Psoas muscle (tissue), 8 donors: ENCODE results near the gene CD300A. TPM values are rescaled to one million over a fixed set of nuclear protein-coding genes. Genes with fewer than 3 reads are reported as not detected.
A peak's percentile ranks its signal among the peaks of the same experiment; 100 is the strongest.

Experiments used
- ATAC-seq, 4 donors: fragments of 200-7000 bp; cut with Tn5 transposase; one replicate each; pipeline ENCODE4 v1.9.1; 2020; ENCODE audit warnings: moderate library complexity in 3 of 4, mild to moderate bottlenecking in 2 of 4
- DNase-seq, 2 donors: peaks; one replicate each; pipeline ENCODE4 v3.0.0-alpha.2; 2020
- H3K27ac ChIP-seq: fragments of 200-600 bp; one replicate; pipeline ENCODE4 v1.8.0; 2022
- H3K27me3 ChIP-seq, 3 donors: fragments of 200-600 bp in 1 of 3; one replicate each; pipeline versions ENCODE4 v1.6.1 to v1.8.0; 2013 to 2022; ENCODE audit warnings: low read length in 2 of 3, mild to moderate bottlenecking in 2 of 3, moderate library complexity in 1 of 3; ENCODE audit not compliant: insufficient read depth in 3 of 3
- H3K36me3 ChIP-seq, 2 donors: fragments of 200-600 bp in 1 of 2; one replicate each; pipeline versions ENCODE4 v1.6.1 to v1.8.0; 2013 to 2022; ENCODE audit warnings: low read depth in 1 of 2, mild to moderate bottlenecking in 1 of 2, moderate library complexity in 1 of 2; ENCODE audit not compliant: insufficient read depth in 1 of 2
- H3K4me1 ChIP-seq: fragments of 200-600 bp; one replicate; pipeline ENCODE4 v1.8.0; 2022
- H3K4me3 ChIP-seq: fragments of 200-600 bp; one replicate; pipeline ENCODE4 v1.8.0; 2022; ENCODE audit warnings: mild to moderate bottlenecking
- H3K9me3 ChIP-seq: fragments of 200-600 bp; one replicate; pipeline ENCODE4 v1.8.0; 2022
- WGBS, 3 donors: extraction: QIAGEN DNeasy Blood & Tissue Kit; methylation state at CpG; one replicate each; pipeline versions ENCODE4 v1.1.6 to v1.1.7; 2013; 5-methylcytosine and 5-hydroxymethylcytosine counted together
- intact Hi-C, 2 donors: fragments of 100-400 bp; cut with DNase I; formaldehyde crosslinking; loops; one replicate each; pipeline versions ENCODE4 v1.11.0 to v1.14.2; 2022
- polyA plus RNA-seq, 3 donors: library from polyadenylated mRNA; stranded (reverse); fragments of 200-250 nt; gene quantifications; one replicate each; pipeline ENCODE4 v1.2.3, GENCODE V29; 2013
- total RNA-seq, 4 donors: library from RNA; stranded (reverse); fragmentation: NEBNext Ultra II Directional in 2 of 4; extraction: Animal tissue kit (Norgen Biotek cat#: 25700) in 2 of 4; gene quantifications; one replicate each; pipeline versions ENCODE4 v1.2.1 to v1.2.4, GENCODE V29; 2021 to 2023
- TF ChIP-seq, protein P1 (sequence below): fragments of 200-600 bp; IDR thresholded peaks from one replicate; pipeline ENCODE4 v1.8.0; 2022; ENCODE audit warnings: antibody characterized with exemption
- donor health status: healthy with polysubstance abuse.
- donor health status: DM: no; HTN: no; CAD: no; lungs with moderate emphysema.
- donor health status: Bipolar disorder and iron deficiency.
- donor health status: healthy.
- donor health status: DM: yes; HTN: yes; CAD: no.
- donor health status: DM: no; HTN: no; CAD: no.
- donor health status: DM: no; HTN: no; CAD: no.
- donor health status: DM: yes; HTN: yes; CAD: no.

Gene CD300A
- total and polyA plus RNA-seq, 7 donors, result 0.29 to 2.4 (median 0.69) TPM

DNA sequence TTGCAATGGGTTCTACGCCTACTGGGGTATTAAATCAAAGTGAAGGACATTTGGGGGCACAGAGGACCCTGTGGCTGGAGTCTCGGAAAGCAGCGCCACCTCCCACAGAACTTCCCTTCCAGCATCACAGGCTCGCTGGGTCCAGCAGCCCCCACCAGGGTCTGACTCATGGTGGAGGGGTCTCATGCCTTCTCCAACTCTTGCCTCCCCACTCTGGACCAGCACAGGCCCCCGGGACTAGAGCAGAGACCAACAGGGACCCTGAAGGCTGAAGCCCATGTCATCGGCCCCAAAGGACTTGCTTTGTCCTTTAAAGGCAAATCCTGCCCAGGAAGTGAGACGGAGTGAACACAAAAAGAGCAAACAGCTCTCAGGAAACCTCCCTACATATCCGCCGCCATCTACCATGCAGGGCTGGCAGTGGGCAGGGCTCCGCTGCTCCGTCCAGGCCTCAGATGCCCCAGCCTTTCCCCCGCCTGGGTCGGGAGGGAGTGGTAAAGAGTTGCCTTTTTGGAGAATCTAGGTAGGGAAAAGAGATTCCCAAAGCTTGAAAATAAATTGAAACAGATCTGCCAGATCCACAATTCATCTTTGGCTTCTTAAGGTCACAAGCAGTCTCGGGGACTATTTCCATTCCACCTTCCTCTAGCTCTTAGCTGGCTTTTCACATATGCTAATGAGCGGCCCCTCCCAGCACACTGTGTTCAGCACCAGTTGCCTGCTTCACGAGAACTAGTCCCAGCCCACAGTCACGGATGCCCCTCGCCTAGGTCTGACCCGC is 36.6 kb upstream of the CD300A start:
- WGBS, 3 donors, result 36 to 50% (median 38%) methylated on average over 19 of the region's 19 CpGs
- Histone ChIP-seq H3K4me1 (peaks cover 44% of the 10 kb centered on the region), H3K27ac (peak overlapping the region; percentile 98), H3K4me3 (peak overlapping the region; percentile 90), H3K27me3 (peaks cover 0 to 2% (median 0%) of the 10 kb centered on the region in 3 donors), H3K36me3 (no peaks in the 10 kb centered on the region), H3K9me3 (no peaks in the 10 kb centered on the region)
- intact Hi-C loops, result loop anchor here (2.0 to 5.0 kb wide), 3 partner anchors 37 to 217 kb away; partner anchors contain the start of gene TTYH2 (in 1 of the 2)
- ATAC-seq (peak; percentile 29 to 63 (median 46)), DNase-seq (peak in 1 of 2 donors; percentile 83)
- TF ChIP-seq, protein P1, sequence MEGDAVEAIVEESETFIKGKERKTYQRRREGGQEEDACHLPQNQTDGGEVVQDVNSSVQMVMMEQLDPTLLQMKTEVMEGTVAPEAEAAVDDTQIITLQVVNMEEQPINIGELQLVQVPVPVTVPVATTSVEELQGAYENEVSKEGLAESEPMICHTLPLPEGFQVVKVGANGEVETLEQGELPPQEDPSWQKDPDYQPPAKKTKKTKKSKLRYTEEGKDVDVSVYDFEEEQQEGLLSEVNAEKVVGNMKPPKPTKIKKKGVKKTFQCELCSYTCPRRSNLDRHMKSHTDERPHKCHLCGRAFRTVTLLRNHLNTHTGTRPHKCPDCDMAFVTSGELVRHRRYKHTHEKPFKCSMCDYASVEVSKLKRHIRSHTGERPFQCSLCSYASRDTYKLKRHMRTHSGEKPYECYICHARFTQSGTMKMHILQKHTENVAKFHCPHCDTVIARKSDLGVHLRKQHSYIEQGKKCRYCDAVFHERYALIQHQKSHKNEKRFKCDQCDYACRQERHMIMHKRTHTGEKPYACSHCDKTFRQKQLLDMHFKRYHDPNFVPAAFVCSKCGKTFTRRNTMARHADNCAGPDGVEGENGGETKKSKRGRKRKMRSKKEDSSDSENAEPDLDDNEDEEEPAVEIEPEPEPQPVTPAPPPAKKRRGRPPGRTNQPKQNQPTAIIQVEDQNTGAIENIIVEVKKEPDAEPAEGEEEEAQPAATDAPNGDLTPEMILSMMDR, result no peak

DNA sequence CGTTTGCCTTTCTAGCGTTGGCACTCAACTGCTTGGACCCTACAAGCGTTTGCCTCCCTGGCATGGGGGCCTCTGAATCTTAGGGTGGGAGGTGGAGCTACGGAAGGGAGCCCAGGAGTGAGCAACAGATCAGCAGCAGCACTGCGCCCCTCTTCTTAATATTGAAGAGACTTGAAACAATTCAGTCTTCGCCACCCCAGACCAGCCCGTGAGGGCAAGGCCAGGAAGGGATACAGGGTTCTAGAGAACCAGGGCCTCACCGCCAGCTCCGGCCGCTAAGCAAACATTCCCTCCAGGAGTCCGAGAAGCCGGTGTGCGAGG is 36.1 kb upstream of the CD300A start:
- Histone ChIP-seq H3K4me1 (peaks cover 42% of the 10 kb centered on the region), H3K27me3 (peaks cover 0 to 2% (median 0%) of the 10 kb centered on the region in 3 donors), H3K27ac (peak overlapping the region; percentile 98), H3K4me3 (peak overlapping the region; percentile 90), H3K9me3 (no peaks in the 10 kb centered on the region), H3K36me3 (no peaks in the 10 kb centered on the region)
- intact Hi-C loops, result loop anchor here in 1 of 2 donors (2.0 to 5.0 kb wide), 2 partner anchors 50 to 218 kb away; partner anchors contain the start of gene TTYH2
- TF ChIP-seq, protein P1, result no peak
- ATAC-seq, result no peak
- no peak for DNase-seq
- WGBS, 3 donors, result 14 to 18% (median 15%) methylated on average over 13 of the region's 13 CpGs

DNA sequence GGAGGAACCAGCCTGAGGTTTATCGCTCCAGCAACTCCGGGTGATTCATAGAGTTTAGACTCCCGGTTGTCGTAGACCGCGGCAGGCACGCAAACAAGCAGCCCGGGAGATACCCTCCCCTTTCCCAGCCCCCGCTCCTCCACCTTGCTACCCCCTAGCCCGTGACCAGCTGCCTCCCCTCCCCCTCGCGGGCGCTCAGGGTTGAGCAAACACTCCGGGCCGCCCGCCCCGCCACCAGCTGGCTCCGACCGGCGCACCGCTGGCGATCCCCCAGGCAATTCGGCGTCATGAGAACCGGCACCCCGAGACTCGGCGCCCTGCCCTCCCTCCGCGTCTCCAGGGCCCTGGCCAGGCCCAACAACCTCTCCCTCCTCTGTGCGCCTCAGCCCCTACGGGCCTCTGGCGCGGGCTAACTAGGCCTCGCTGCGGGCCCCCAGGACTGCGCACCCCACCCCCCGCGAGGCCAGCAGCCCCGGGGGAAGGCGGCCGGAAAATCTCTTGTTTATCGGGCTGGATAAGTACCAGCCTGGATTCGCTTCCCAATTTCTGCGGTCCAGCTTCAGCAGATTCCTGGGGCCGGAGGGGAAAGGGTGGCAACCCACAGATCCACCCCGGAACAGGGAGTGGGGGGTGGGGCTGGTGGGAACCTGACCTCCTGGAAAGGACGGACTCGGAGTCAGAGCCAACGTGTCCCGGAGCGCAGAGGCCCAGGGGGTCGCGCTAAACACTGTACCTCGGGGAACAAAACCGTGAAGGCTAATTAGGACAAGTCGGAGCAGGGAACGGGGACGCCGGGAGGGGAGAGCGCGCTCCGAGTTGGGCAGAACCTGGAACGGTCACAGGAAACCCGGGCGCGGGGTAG is 35.5 kb upstream of the CD300A start:
- H3K4me1 ChIP-seq, result peaks cover 42% of the 10 kb centered on the region
- intact Hi-C loops, result loop anchor here in 1 of 2 donors (2.0 to 5.0 kb wide), 2 partner anchors 50 to 219 kb away; partner anchors contain the start of gene TTYH2
- H3K27me3 ChIP-seq, result peaks cover 0 to 2% (median 0%) of the 10 kb centered on the region in 3 donors

More for the DNA sequence above, 35.5 kb upstream of the CD300A start:
- peak overlapping the region; percentile 90 for H3K4me3 ChIP-seq
- no peaks in the 10 kb centered on the region for H3K36me3 ChIP-seq
- ATAC-seq (peak; percentile 75 to 82 (median 78)), DNase-seq (peak; percentile 93 to 97)
- TF ChIP-seq, protein P1, result no peak
- 1 to 2% (median 1%) methylated on average over 51 to 67 of the region's 67 CpGs for WGBS, 3 donors
- H3K9me3 ChIP-seq, result no peaks in the 10 kb centered on the region
- H3K27ac ChIP-seq, result peak overlapping the region; percentile 98
